Activated CD8-positive, alpha-beta T cell treated with anti-CD3 and anti-CD28 coated beads, Interleukin-2, amount 10 ng/mL, durations not matched to agents 7 days and 5 days (primary cell): ENCODE data around the gene DTHD1. TPM values are rescaled to one million over a fixed set of nuclear protein-coding genes. Genes with fewer than 3 reads are reported as not detected.

Experiments used
- ATAC-seq: fragments of 150-1000 bp; cut with Tn5 transposase; one replicate; pipeline ENCODE4 v1.10.0; 2021; ENCODE audit warnings: moderate library complexity
- CTCF ChIA-PET: fragments of 350-600 bp; sonication (Branson Sonifier 250); formaldehyde crosslinking; loops from one replicate; lab custom pipeline; 2021; ENCODE audit warnings: antibody characterized with exemption; lab: Charles Lee
- POLR2A ChIA-PET: fragments of 350-600 bp; sonication (Branson Sonifier 250); formaldehyde crosslinking; loops from one replicate; lab custom pipeline; 2021; ENCODE audit warnings: antibody characterized with exemption; lab: Charles Lee
- DNase-seq: peaks from one replicate; pipeline ENCODE4 v3.0.0-alpha.2; 2020
- H3K27ac Mint-ChIP-seq: one replicate; pipeline ENCODE4 v1.8.0; 2021; ENCODE audit warnings: mild to moderate bottlenecking, mixed read lengths
- H3K27me3 Mint-ChIP-seq: one replicate; pipeline ENCODE4 v1.8.0; 2021; ENCODE audit warnings: low read depth, mixed read lengths
- H3K36me3 Mint-ChIP-seq: one replicate; pipeline ENCODE4 v1.8.0; 2021; ENCODE audit warnings: low read depth, mixed read lengths
- H3K4me1 Mint-ChIP-seq: one replicate; pipeline ENCODE4 v1.8.0; 2021; ENCODE audit warnings: low read depth, mixed read lengths
- H3K4me3 Mint-ChIP-seq: one replicate; pipeline ENCODE4 v1.8.0; 2021; ENCODE audit warnings: mild to moderate bottlenecking, mixed read lengths
- H3K9me3 Mint-ChIP-seq: one replicate; pipeline ENCODE4 v1.8.0; 2022; ENCODE audit warnings: mixed read lengths; ENCODE audit not compliant: insufficient read depth
- total RNA-seq, 2 experiments: library from RNA; stranded (reverse); gene quantifications; one replicate each; pipeline ENCODE4 v1.2.3, GENCODE V29; 2021

DTHD1 gene
- total RNA-seq, 2 experiments from 2014 or later, result 0.26 TPM

DNA sequence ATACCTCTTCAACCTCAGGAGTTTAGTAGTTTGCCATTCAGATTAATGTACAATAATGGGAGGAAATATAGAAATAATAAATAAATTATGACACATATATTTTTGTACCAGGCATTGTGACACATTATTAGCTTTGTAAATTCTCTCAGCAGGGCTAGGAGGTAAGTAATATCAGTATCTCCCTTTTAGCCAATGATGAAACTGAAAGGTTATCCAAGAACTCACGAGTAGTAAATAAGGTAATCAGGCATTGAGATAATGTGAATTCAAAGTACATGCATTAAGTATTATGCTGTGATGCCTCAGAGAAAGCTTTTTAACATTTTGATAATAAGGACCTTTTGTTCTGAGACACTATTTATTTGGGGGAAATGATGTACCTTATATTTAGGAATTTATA is 31.8 kb upstream of the DTHD1 start:
- Mint-ChIP-seq H3K4me1 (peaks cover 33% of the 10 kb centered on the region), H3K27ac (no peak overlapping the region), H3K4me3 (no peak overlapping the region), H3K27me3 (no peaks in the 10 kb centered on the region), H3K36me3 (no peaks in the 10 kb centered on the region), H3K9me3 (no peaks in the 10 kb centered on the region)
- ATAC-seq, result no peak
- CTCF ChIA-PET, result interaction anchor here (1.1 kb wide), 1 partner anchor 150 kb away, joined by 3 read pairs; no protein-coding TSS in a partner anchor
- POLR2A ChIA-PET, result no interaction called here
- no peak for DNase-seq

DNA sequence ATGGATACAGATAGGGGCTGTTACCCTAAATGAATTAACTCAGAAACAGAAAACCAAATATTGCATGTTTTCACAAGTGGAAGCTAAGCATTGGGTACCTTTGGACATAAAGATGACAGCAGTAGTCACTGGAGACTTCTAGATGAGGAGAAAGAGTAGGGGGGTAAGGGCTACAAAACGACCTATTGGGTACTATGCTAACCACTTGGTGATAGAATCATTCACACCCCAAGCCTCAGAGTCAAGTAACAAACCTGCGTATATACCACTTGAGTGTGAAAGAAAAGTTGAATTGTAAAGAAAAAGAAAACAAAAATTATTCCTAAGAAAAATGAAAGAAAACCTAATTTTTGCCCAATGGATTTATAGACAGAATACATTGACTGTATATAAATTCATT is 29.4 kb upstream of the DTHD1 start:
- no peak for ATAC-seq
- H3K27ac Mint-ChIP-seq, result no peak overlapping the region
- POLR2A ChIA-PET, result interaction anchor here (0.7 to 8.4 kb wide), 2 partner anchors 8 to 158 kb away, joined by 4 to 70 read pairs; partner anchors contain the start of gene ARAP2
- no peak for DNase-seq
- no peaks in the 10 kb centered on the region for H3K27me3 Mint-ChIP-seq
- H3K36me3 Mint-ChIP-seq, result no peaks in the 10 kb centered on the region
- no peaks in the 10 kb centered on the region for H3K9me3 Mint-ChIP-seq
- no peak overlapping the region for H3K4me3 Mint-ChIP-seq
- H3K4me1 Mint-ChIP-seq, result peaks cover 45% of the 10 kb centered on the region
- CTCF ChIA-PET, result interaction anchor here (0.9 to 5.1 kb wide), 7 partner anchors 8 to 147 kb away, joined by 3 to 62 read pairs (median 6); partner anchors contain the start of gene ARAP2

- POLR2A ChIA-PET, result interaction anchor here (1.4 to 8.4 kb wide), 4 partner anchors 10 to 71 kb away, joined by 4 to 70 read pairs (median 4); partner anchors contain the start of gene ARAP2
- Mint-ChIP-seq H3K4me1 (peaks cover 45% of the 10 kb centered on the region), H3K4me3 (no peak overlapping the region)
Observed at GRCh38 chr4:36254371-36254770, 27.0 kb upstream of the DTHD1 start.

DNA sequence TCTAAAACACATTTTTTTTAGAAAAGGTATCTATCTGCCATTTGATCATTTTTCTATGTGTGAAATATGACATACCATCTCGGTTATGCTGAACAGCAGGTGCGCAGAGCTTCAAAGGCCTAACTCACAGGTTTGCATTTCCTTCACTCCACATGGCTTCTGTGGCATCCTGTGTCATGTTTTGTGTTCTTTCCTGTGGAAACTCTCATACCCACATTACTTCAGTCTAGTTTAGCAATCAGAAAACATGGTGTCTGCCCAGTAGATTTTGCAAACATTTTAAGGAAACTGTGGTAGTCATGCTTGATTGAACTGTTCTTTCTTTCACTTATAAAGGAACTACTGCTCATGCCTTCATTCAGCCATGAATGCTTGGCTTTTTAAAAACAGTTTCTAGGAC is 25.8 kb upstream of the DTHD1 start:
- CTCF ChIA-PET, result interaction anchor here (1.1 to 5.1 kb wide), 5 partner anchors 12 to 144 kb away, joined by 5 to 62 read pairs (median 16); partner anchors contain the start of gene ARAP2
- DNase-seq (peak; percentile 85), ATAC-seq (peak; percentile 95)
- no peaks in the 10 kb centered on the region for H3K36me3 Mint-ChIP-seq
- peaks cover 45% of the 10 kb centered on the region for H3K4me1 Mint-ChIP-seq
- POLR2A ChIA-PET, result interaction anchor here (0.7 to 8.4 kb wide), 4 partner anchors 11 to 30 kb away, joined by 3 to 70 read pairs (median 7); partner anchors contain the start of gene ARAP2
- H3K27ac Mint-ChIP-seq, result peak overlapping the region; percentile 94
- H3K4me3 Mint-ChIP-seq, result peak overlapping the region; percentile 72
- no peaks in the 10 kb centered on the region for H3K27me3 Mint-ChIP-seq
- no peaks in the 10 kb centered on the region for H3K9me3 Mint-ChIP-seq

More at GRCh38 chr4:36254371-36254770, 27.0 kb upstream of the DTHD1 start:
- Mint-ChIP-seq H3K36me3 (no peaks in the 10 kb centered on the region), H3K27me3 (no peaks in the 10 kb centered on the region), H3K27ac (peak overlapping the region; percentile 18), H3K9me3 (no peaks in the 10 kb centered on the region)
- ATAC-seq (no peak), DNase-seq (no peak)
- CTCF ChIA-PET, result interaction anchor here (0.7 to 5.1 kb wide), 11 partner anchors 10 to 145 kb away, joined by 3 to 62 read pairs (median 4); partner anchors contain the start of gene ARAP2

GRCh38 chr4:36256398-36256891 is 25.0 kb upstream of the DTHD1 start:
- H3K4me1 Mint-ChIP-seq, result peaks cover 45% of the 10 kb centered on the region
- DNase-seq (no peak), ATAC-seq (no peak)
- no peaks in the 10 kb centered on the region for H3K27me3 Mint-ChIP-seq
- ChIA-PET CTCF (interaction anchor here (0.8 to 4.7 kb wide), 5 partner anchors 11 to 69 kb away, joined by 3 to 50 read pairs (median 3); partner anchors contain the start of gene ARAP2), POLR2A (interaction anchor here (2.4 to 8.4 kb wide), 2 partner anchors 12 to 30 kb away, joined by 9 to 70 read pairs; partner anchors contain the start of gene ARAP2)
- H3K27ac Mint-ChIP-seq, result peak overlapping the region; percentile 88
- peaks cover 2% of the 10 kb centered on the region for H3K36me3 Mint-ChIP-seq
- H3K9me3 Mint-ChIP-seq, result no peaks in the 10 kb centered on the region
- H3K4me3 Mint-ChIP-seq, result peak overlapping the region; percentile 64

DNA sequence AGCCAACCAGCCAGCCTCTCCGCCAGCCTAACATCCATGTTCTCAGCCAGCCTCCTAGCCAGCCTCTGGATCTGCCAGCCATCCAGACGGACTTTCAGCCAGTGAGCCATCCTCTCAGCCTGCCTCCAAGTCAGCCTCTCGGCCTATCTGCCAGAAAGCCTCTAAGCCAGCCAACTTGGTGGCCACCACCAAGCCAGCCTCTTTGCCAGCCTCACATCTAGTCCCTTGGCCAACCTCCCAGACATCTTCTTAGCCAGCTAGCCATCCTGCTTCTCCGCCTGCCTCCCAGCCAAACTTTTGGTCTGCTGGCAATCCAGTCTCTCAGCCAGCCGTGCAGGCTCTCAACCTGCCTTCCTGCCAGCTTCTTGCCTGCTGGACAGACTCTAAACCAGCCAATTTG is 20.7 kb upstream of the DTHD1 start:
- H3K4me3 Mint-ChIP-seq, result no peak overlapping the region
- ChIA-PET CTCF (no interaction called here), POLR2A (no interaction called here)
- no peak for DNase-seq
- H3K27me3 Mint-ChIP-seq, result no peaks in the 10 kb centered on the region
- ATAC-seq, result no peak
- peaks cover 19% of the 10 kb centered on the region for H3K4me1 Mint-ChIP-seq
- peaks cover 5% of the 10 kb centered on the region for H3K36me3 Mint-ChIP-seq
- H3K27ac Mint-ChIP-seq, result no peak overlapping the region
- no peaks in the 10 kb centered on the region for H3K9me3 Mint-ChIP-seq

GRCh38 chr4:36264207-36264826 is 17.1 kb upstream of the DTHD1 start:
- Mint-ChIP-seq H3K27me3 (no peaks in the 10 kb centered on the region), H3K27ac (no peak overlapping the region), H3K4me3 (no peak overlapping the region), H3K36me3 (peaks cover 5% of the 10 kb centered on the region), H3K9me3 (no peaks in the 10 kb centered on the region), H3K4me1 (peaks cover 34% of the 10 kb centered on the region)
- CTCF ChIA-PET, result interaction anchor here (1.3 to 1.5 kb wide), 3 partner anchors 12 to 22 kb away, joined by 3 to 4 read pairs (median 4); partner anchors contain the start of gene ARAP2
- ATAC-seq, result no peak
- DNase-seq, result no peak
- POLR2A ChIA-PET, result no interaction called here

- Mint-ChIP-seq H3K36me3 (peaks cover 5% of the 10 kb centered on the region), H3K4me3 (no peak overlapping the region), H3K4me1 (peaks cover 40% of the 10 kb centered on the region), H3K27me3 (no peaks in the 10 kb centered on the region), H3K9me3 (no peaks in the 10 kb centered on the region), H3K27ac (no peak overlapping the region)
- DNase-seq (no peak), ATAC-seq (peak; percentile 21)
- ChIA-PET CTCF (interaction anchor here (0.7 to 3.2 kb wide), 12 partner anchors 9 to 132 kb away, joined by 3 to 16 read pairs (median 4); partner anchors contain the start of genes ARAP2 and DTHD1), POLR2A (interaction anchor here (0.5 to 1.3 kb wide), 4 partner anchors 13 to 58 kb away, joined by 3 to 5 read pairs (median 3); no protein-coding TSS in a partner anchor)
Observed at GRCh38 chr4:36267486-36268268, 13.7 kb upstream of the DTHD1 start.

DNA sequence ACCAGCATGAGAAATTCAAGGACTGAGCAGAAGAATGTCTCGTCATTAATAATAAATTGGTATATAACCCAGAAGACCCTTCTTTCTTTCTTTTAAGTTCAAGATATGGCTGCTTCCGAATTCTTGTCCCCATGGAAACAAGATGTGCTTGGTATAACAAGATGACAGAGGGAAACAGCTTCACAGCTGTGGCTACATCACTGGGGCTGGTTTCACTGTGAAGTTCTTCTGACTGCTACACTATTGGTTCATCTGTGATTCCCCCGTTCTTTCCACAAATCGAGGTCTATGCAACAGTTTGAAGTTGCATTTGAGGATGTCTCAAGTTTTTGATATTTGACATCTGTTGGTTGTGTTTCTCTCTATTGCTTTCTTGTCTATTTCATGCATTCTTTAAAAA is 12.3 kb upstream of the DTHD1 start:
- Mint-ChIP-seq H3K36me3 (peaks cover 5% of the 10 kb centered on the region), H3K27me3 (no peaks in the 10 kb centered on the region), H3K27ac (peak overlapping the region; percentile 41), H3K4me1 (peaks cover 40% of the 10 kb centered on the region), H3K9me3 (no peaks in the 10 kb centered on the region), H3K4me3 (no peak overlapping the region)
- POLR2A ChIA-PET, result interaction anchor here (0.8 to 0.9 kb wide), 2 partner anchors 17 to 25 kb away, joined by 3 to 9 read pairs; partner anchors contain the start of gene ARAP2
- CTCF ChIA-PET, result interaction anchor here (1.0 to 3.2 kb wide), 4 partner anchors 10 to 80 kb away, joined by 3 to 16 read pairs (median 6); no protein-coding TSS in a partner anchor
- ATAC-seq (peak; percentile 95), DNase-seq (peak; percentile 63)

DNA sequence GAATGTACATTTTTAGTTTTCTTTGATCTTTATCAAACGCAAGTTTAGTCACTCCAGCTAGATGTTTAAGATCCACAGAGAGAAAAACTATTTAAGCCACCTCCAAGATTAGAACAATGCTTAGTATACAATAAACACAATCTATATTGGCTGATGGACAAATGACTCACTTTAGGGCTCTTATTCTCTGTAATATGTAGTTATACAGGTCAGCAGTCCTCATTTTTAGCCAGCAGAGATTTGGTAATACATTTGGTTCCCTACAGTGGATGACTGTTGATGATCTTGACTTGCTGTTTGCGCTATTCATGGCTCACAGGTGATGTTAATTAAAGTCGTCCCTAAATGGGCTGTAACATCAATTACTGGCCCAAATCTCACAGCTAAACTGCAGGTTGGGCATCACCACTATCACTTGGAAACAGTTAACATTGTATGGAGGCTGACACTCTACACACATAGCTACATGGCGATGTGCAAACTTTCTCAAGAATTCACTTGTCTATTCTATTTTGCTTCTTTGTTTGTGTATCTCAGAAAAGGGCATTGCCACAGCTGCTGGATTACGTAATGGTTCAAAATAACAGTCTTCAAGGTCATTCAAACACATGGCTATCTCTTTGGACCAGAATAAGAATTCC is 11.8 kb upstream of the DTHD1 start:
- no peaks in the 10 kb centered on the region for H3K27me3 Mint-ChIP-seq
- ATAC-seq (no peak), DNase-seq (no peak)
- no peak overlapping the region for H3K4me3 Mint-ChIP-seq
- H3K4me1 Mint-ChIP-seq, result peaks cover 37% of the 10 kb centered on the region
- peak overlapping the region; percentile 41 for H3K27ac Mint-ChIP-seq
- no peaks in the 10 kb centered on the region for H3K9me3 Mint-ChIP-seq
- POLR2A ChIA-PET, result interaction anchor here (0.6 to 0.9 kb wide), 3 partner anchors 16 to 52 kb away, joined by 3 to 9 read pairs (median 3); partner anchors contain the start of gene ARAP2
- peaks cover 5% of the 10 kb centered on the region for H3K36me3 Mint-ChIP-seq
- CTCF ChIA-PET, result interaction anchor here (1.0 to 3.2 kb wide), 4 partner anchors 11 to 45 kb away, joined by 3 to 16 read pairs (median 6); no protein-coding TSS in a partner anchor
